HG03558 (cell line): ENCODE data around the gene RBMS3.
"Not testable (repeated sequence)": the region's sequence is repeated elsewhere in the genome, so short reads cannot be mapped to it uniquely, and the experiment has no call there.

Source experiments
- ATAC-seq: cut with Tn5 transposase; IDR thresholded peaks from one replicate; pipeline ENCODE4 v1.9.1; 2021; ENCODE audit warnings: moderate number of reproducible peaks; ENCODE audit not compliant: unreplicated experiment; ENCODE audit errors: extremely low read depth

The RBMS3 gene

GRCh38 chr3:29466442-29466841, 185.6 kb downstream of the RBMS3 start:
- ATAC-seq = no peak

GRCh38 chr3:29468187-29468586, 187.3 kb downstream of the RBMS3 start:
- ATAC-seq = no peak

GRCh38 chr3:29473481-29474170, 192.8 kb downstream of the RBMS3 start:
- not testable (repeated sequence) for ATAC-seq

GRCh38 chr3:29475305-29475840, 194.5 kb downstream of the RBMS3 start:
- no peak for ATAC-seq

GRCh38 chr3:29475854-29476253, 195.0 kb downstream of the RBMS3 start:
- no peak for ATAC-seq

- no peak for ATAC-seq
These were observed 197.7 kb downstream of the RBMS3 start for GRCh38 chr3:29478611-29479010.

- no peak for ATAC-seq
These were observed 200.4 kb downstream of the RBMS3 start for GRCh38 chr3:29481249-29481648.

GRCh38 chr3:29481969-29482767, 201.3 kb downstream of the RBMS3 start:
- no peak for ATAC-seq

- ATAC-seq = no peak
These were observed 203.8 kb downstream of the RBMS3 start for GRCh38 chr3:29484633-29485032.

GRCh38 chr3:29486096-29486495, 205.2 kb downstream of the RBMS3 start:
- no peak for ATAC-seq

GRCh38 chr3:29486917-29487316, 206.0 kb downstream of the RBMS3 start:
- ATAC-seq = no peak

GRCh38 chr3:29488922-29489321, 208.1 kb downstream of the RBMS3 start:
- no peak for ATAC-seq

- no peak for ATAC-seq
These were observed 212.2 kb downstream of the RBMS3 start for GRCh38 chr3:29493109-29493508.

GRCh38 chr3:29494305-29495036, 213.6 kb downstream of the RBMS3 start:
- ATAC-seq = no peak

GRCh38 chr3:29497282-29497681, 216.4 kb downstream of the RBMS3 start:
- ATAC-seq = no peak

- no peak for ATAC-seq
These were observed 221.9 kb downstream of the RBMS3 start for GRCh38 chr3:29502771-29503170.

- ATAC-seq = no peak
These were observed 222.4 kb downstream of the RBMS3 start for GRCh38 chr3:29503314-29503713.

GRCh38 chr3:29503958-29504357, 223.1 kb downstream of the RBMS3 start:
- no peak for ATAC-seq

GRCh38 chr3:29506502-29506901, 225.6 kb downstream of the RBMS3 start:
- ATAC-seq = no peak

GRCh38 chr3:29511701-29512100, 230.8 kb downstream of the RBMS3 start:
- ATAC-seq = no peak

GRCh38 chr3:29512641-29513040, 231.8 kb downstream of the RBMS3 start:
- no peak for ATAC-seq
